ENCODE results near the gene PTPN2. TPM values are rescaled to one million over a fixed set of nuclear protein-coding genes. Genes with fewer than 3 reads are reported as not detected.
A peak's percentile ranks its signal among the peaks of the same experiment; 100 is the strongest.

Gene PTPN2
- total RNA-seq, 4 donors from 2014 or later, result 17.0 to 20.0 (median 17.5) TPM

DNA sequence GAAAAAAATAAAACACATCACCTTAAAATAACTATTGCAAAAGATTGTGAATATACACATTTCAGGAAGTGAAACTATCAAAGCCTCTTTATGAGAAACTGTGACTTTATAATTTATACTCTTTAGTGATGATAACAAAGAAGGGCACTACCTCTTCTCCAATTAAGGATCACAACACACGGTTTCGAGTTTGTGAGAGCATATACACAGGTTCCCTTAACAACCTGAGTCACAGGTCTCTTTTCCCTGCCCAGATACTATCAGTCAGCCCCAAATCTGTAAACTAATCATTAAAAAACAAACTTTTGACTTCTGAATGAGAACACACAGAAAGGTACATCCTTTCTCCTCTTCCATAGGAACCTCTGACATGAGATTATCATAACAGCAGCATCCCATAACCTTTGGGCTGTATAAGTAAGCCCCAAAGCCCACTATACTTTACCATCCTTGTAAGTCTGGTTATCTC lies 44.9 kb downstream of the PTPN2 start:
- H3K27ac ChIP-seq, result peak overlapping the region in 1 of 4 donors; percentile 2
- in situ Hi-C loops (cut with MboI; ENCODE audit: low sequenced_read_pairs in 4 of 4) (no loop called here), intact Hi-C loops (cut with DNase I; ENCODE audit: low total_unique reads) (loop anchor here (5.0 kb wide), 1 partner anchor 43 kb away; the partner anchor contains the start of gene PTPN2)
- TF ChIP-seq, protein P1, sequence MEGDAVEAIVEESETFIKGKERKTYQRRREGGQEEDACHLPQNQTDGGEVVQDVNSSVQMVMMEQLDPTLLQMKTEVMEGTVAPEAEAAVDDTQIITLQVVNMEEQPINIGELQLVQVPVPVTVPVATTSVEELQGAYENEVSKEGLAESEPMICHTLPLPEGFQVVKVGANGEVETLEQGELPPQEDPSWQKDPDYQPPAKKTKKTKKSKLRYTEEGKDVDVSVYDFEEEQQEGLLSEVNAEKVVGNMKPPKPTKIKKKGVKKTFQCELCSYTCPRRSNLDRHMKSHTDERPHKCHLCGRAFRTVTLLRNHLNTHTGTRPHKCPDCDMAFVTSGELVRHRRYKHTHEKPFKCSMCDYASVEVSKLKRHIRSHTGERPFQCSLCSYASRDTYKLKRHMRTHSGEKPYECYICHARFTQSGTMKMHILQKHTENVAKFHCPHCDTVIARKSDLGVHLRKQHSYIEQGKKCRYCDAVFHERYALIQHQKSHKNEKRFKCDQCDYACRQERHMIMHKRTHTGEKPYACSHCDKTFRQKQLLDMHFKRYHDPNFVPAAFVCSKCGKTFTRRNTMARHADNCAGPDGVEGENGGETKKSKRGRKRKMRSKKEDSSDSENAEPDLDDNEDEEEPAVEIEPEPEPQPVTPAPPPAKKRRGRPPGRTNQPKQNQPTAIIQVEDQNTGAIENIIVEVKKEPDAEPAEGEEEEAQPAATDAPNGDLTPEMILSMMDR (IDR thresholded peaks at IDR 0.05 in 4 of 5, conservative IDR thresholded peaks at IDR 0.05 in 1 of 5), result no peak
- TF ChIP-seq POLR2A (IDR thresholded peaks at IDR 0.05), result no peak
- H3K4me1 ChIP-seq, result peaks cover 11 to 12% of the 10 kb centered on the region in 2 donors
- no peak for ATAC-seq
- peaks cover 0 to 4% of the 10 kb centered on the region in 2 donors for H3K36me3 ChIP-seq
- no peaks in the 10 kb centered on the region for H3K9me3 ChIP-seq
- no peaks in the 10 kb centered on the region for H3K27me3 ChIP-seq
- H3K4me3 ChIP-seq, result no peak overlapping the region
- DNase-seq, result no peak

DNA sequence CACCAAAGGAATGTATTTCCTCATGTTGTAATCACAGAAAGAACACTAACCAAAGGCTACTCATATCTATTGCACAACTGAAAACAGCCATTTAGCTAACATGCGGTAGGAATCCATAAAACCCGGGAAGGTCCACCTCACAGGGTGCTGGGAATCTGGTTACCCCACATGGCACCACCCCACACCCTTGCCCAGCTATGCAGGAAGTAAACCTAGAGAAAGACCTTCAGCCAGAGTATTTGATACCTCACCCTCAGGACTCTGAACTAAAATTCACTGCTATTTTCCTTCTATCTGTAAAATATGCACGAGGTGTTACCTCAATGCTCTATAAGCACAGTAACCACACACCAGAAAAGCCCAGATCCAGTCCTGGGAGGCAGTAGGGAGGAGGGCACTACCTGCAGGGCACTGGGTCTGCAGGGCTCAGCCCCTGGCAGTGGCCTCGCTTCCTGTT lies 45.8 kb downstream of the PTPN2 start:
- Histone ChIP-seq H3K27me3 (no peaks in the 10 kb centered on the region), H3K9me3 (no peaks in the 10 kb centered on the region), H3K4me3 (no peak overlapping the region), H3K36me3 (peaks cover 0 to 12% of the 10 kb centered on the region in 2 donors), H3K27ac (peak overlapping the region in 2 of 4 donors; percentile 8 to 38), H3K4me1 (peaks cover 11 to 12% of the 10 kb centered on the region in 2 donors)
- DNase-seq (peak in 1 of 2 donors; percentile 19), ATAC-seq (peak in 1 of 2 donors; percentile 69)
- intact Hi-C loops (cut with DNase I; ENCODE audit: low total_unique reads) (loop anchor here (5.0 kb wide), 1 partner anchor 44 kb away; the partner anchor contains the start of gene PTPN2), in situ Hi-C loops (cut with MboI; ENCODE audit: low sequenced_read_pairs in 4 of 4) (no loop called here)
- TF ChIP-seq, protein P1 (IDR thresholded peaks at IDR 0.05 in 4 of 5, conservative IDR thresholded peaks at IDR 0.05 in 1 of 5), result no peak
- no peak for TF ChIP-seq POLR2A (IDR thresholded peaks at IDR 0.05)

DNA sequence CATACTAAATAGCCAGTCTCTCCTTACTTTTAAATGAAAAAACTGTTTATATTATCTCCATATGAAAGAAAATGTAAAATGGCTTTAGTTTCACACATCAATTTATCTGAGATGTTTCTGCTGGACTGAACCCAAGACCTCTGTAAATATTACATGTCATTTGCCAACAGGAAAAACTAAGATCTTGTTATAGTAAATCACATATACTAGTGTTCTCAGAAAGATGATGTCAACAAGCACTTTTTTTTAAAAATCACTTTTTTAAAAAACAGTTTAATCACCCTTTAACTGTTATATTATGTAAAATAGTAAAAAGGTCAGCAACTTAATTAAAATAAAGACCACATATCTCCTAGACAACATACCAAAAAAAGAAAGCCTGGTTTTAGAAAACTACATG lies 46.3 kb downstream of the PTPN2 start:
- ATAC-seq (no peak), DNase-seq (no peak)
- Histone ChIP-seq H3K4me3 (no peak overlapping the region), H3K27me3 (no peaks in the 10 kb centered on the region), H3K27ac (peak overlapping the region in 1 of 4 donors; percentile 38), H3K9me3 (no peaks in the 10 kb centered on the region), H3K4me1 (peaks cover 11 to 12% of the 10 kb centered on the region in 2 donors), H3K36me3 (peaks cover 0 to 12% of the 10 kb centered on the region in 2 donors)
- in situ Hi-C loops (cut with MboI; ENCODE audit: low sequenced_read_pairs in 4 of 4) (no loop called here), intact Hi-C loops (cut with DNase I; ENCODE audit: low total_unique reads) (loop anchor here (5.0 kb wide), 1 partner anchor 45 kb away; the partner anchor contains the start of gene PTPN2)
- TF ChIP-seq, protein P1 (IDR thresholded peaks at IDR 0.05 in 4 of 5, conservative IDR thresholded peaks at IDR 0.05 in 1 of 5), result no peak
- TF ChIP-seq POLR2A (IDR thresholded peaks at IDR 0.05), result no peak

DNA sequence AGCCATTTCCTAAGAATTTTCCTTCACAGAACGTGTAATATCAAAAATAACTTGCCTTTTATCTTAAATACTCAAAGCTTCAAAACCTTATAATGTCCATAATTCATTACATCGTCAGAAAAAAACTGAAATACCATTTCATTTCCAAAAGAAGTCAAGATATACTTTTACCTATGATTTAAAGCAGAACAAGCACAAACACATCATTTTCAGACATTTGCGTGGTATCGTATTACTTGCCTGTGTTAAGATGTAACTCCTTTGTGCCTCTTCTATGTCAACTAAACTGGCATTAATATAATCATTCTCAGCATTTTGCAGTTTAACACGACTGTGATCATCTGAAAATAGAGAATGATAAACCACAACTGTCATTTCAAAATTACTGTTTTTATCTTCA lies 47.5 kb downstream of the PTPN2 start:
- no peak for TF ChIP-seq POLR2A (IDR thresholded peaks at IDR 0.05)
- TF ChIP-seq, protein P1 (IDR thresholded peaks at IDR 0.05 in 4 of 5, conservative IDR thresholded peaks at IDR 0.05 in 1 of 5), result no peak
- Histone ChIP-seq H3K4me1 (peaks cover 11 to 12% of the 10 kb centered on the region in 2 donors), H3K36me3 (peaks cover 0 to 12% of the 10 kb centered on the region in 2 donors), H3K27me3 (no peaks in the 10 kb centered on the region), H3K9me3 (no peaks in the 10 kb centered on the region), H3K27ac (no peak overlapping the region), H3K4me3 (no peak overlapping the region)
- intact Hi-C loops (cut with DNase I; ENCODE audit: low total_unique reads) (loop anchor here (5.0 kb wide), 1 partner anchor 46 kb away; the partner anchor contains the start of gene PTPN2), in situ Hi-C loops (cut with MboI; ENCODE audit: low sequenced_read_pairs in 4 of 4) (no loop called here)
- DNase-seq (no peak), ATAC-seq (no peak)
